Left ventricle myocardium inferior (tissue), 1 donor: ENCODE data around the gene ALDH16A1. TPM values are rescaled to one million over a fixed set of nuclear protein-coding genes. Genes with fewer than 3 reads are reported as not detected.

Experiments
- DNase-seq: peaks from one replicate; pipeline ENCODE4 v3.0.0-alpha.2; 2020
- H3K27ac ChIP-seq: fragments of 200-600 bp; replicated peaks from 2 replicates; pipeline ENCODE4 v1.8.0; 2021
- H3K27me3 ChIP-seq: fragments of 200-600 bp; 2 replicates; pipeline ENCODE4 v1.8.0; 2021; ENCODE audit warnings: low read depth
- H3K36me3 ChIP-seq: fragments of 200-600 bp; 2 replicates; pipeline ENCODE4 v1.8.0; 2021
- H3K4me1 ChIP-seq: fragments of 200-600 bp; 2 replicates; pipeline ENCODE4 v1.8.0; 2021
- H3K4me3 ChIP-seq: fragments of 200-600 bp; 2 replicates; pipeline ENCODE4 v1.8.0; 2021; ENCODE audit warnings: mild to moderate bottlenecking, moderate library complexity
- H3K9me3 ChIP-seq: fragments of 200-600 bp; replicated peaks from 2 replicates; pipeline ENCODE4 v1.8.0; 2021
- intact Hi-C: fragments of 100-400 bp; cut with micrococcal nuclease; formaldehyde crosslinking; loops from one replicate; pipeline ENCODE4 v1.11.0; 2022
- total RNA-seq: library from RNA; stranded (reverse); fragmentation: NEBNext Ultra II Directional; extraction: Animal tissue kit (Norgen Biotek cat#: 25700); gene quantifications from one replicate; pipeline ENCODE4 v1.2.1, GENCODE V29; 2021
- TF ChIP-seq, protein P1 (sequence below): fragments of 200-600 bp; IDR thresholded peaks from 2 replicates; pipeline ENCODE4 v1.8.0; 2021; ENCODE audit warnings: antibody characterized with exemption, mild to moderate bottlenecking, borderline replicate concordance
- donor health status: DM: no; HTN: yes; CAD: no; lungs with severe emphysema.

Gene ALDH16A1
- total RNA-seq, 1 donor from 2014 or later: 9.6 TPM

DNA sequence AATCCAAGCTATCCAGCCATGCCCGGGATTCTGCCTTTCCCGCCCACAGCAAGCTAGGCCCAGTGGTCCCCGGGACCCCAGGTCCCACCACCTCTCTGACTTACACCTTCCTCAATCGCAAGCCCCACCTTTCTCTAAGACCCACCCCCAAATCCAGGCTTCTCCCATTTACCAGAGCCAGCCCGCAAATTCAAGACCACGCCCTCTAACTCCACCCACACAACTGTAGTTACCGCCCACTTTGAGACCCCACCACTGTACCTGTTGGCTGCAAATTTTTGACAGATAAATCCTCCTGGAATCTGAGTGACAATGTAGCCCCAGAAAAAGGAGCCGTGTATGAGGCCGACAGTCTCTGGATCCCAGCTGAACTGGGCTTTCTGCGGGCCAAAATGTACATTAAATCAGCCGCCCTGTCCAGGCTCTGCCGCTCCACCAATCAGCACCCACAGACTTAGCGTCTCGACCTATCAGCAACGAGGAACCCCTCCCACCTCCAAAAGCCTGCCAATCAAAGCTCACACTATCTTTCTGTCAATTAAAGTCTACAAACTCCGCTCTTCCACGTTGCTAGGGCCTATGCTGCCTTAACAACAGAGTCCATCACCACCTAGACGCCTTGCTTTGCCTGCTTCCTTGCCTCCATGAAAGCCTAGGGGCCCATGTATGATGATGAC lies 18.0 kb upstream of the ALDH16A1 start:
- intact Hi-C loops: no loop called here

DNA sequence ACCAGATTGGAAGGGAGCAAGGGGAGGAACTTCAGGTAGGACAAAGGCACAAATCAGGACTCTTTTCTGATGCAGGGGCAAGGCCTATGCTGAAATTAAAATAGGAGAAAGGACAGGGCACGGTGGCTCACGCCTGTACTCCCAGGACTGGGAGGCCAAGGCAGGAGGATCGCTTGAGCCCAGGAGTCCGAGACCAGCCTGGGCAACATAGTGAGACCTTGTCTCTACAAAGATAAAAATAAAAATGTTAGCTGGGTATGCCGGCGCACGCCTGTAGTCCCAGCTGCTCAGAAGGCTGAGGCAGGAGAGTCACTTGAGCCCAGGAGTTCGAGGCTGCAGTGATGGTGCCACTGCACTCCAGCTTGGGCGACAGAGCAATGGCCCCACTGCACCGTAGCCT lies 17.4 kb upstream of the ALDH16A1 start:
- no peak overlapping the region for H3K27ac ChIP-seq
- H3K36me3 ChIP-seq: no peaks in the 10 kb centered on the region
- DNase-seq: no peak
- no peak overlapping the region for H3K4me3 ChIP-seq
- H3K9me3 ChIP-seq: no peaks in the 10 kb centered on the region
- TF ChIP-seq, protein P1, sequence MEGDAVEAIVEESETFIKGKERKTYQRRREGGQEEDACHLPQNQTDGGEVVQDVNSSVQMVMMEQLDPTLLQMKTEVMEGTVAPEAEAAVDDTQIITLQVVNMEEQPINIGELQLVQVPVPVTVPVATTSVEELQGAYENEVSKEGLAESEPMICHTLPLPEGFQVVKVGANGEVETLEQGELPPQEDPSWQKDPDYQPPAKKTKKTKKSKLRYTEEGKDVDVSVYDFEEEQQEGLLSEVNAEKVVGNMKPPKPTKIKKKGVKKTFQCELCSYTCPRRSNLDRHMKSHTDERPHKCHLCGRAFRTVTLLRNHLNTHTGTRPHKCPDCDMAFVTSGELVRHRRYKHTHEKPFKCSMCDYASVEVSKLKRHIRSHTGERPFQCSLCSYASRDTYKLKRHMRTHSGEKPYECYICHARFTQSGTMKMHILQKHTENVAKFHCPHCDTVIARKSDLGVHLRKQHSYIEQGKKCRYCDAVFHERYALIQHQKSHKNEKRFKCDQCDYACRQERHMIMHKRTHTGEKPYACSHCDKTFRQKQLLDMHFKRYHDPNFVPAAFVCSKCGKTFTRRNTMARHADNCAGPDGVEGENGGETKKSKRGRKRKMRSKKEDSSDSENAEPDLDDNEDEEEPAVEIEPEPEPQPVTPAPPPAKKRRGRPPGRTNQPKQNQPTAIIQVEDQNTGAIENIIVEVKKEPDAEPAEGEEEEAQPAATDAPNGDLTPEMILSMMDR: no peak
- intact Hi-C loops: no loop called here
- H3K27me3 ChIP-seq: peaks cover 100% of the 10 kb centered on the region
- peaks cover 4% of the 10 kb centered on the region for H3K4me1 ChIP-seq

More for the DNA sequence above, 18.0 kb upstream of the ALDH16A1 start:
- no peaks in the 10 kb centered on the region for H3K36me3 ChIP-seq
- TF ChIP-seq, protein P1: no peak
- no peak overlapping the region for H3K27ac ChIP-seq
- DNase-seq: no peak
- no peak overlapping the region for H3K4me3 ChIP-seq
- no peaks in the 10 kb centered on the region for H3K4me1 ChIP-seq
- no peaks in the 10 kb centered on the region for H3K9me3 ChIP-seq
- H3K27me3 ChIP-seq: peaks cover 100% of the 10 kb centered on the region

DNA sequence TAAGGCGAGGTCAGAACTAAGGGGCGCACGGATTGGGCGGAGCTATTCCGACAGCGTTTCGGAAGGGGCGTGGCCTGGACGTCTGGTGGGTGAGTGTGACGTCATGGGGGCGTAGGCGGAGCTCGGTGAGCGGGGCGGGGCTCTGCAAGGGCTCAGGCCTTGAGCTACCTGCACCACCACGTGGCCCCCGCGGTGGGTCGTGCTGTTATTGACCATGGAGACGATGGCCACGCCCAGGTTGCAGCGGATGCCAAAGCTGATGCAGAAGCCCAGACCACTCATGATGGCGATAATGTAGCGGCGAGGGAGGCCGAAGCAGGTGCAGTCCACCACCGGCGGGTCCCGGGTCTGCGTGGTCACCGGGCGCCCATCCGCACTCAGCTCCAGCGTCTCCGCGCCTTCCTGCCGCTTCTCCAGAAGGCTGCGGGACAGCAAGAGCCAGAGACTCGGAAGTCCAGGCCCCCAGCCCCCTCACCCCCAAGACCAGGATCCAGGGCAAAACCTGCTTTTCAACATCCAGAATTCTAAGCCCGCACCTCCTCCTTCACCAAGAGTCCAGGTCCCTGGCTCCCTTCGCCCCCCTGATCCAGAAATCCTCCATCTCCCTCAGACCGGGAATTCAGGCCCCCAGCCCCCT lies 16.5 kb upstream of the ALDH16A1 start:
- no peak for DNase-seq
- Histone ChIP-seq H3K27ac (no peak overlapping the region), H3K27me3 (peaks cover 100% of the 10 kb centered on the region), H3K4me1 (peaks cover 5% of the 10 kb centered on the region), H3K9me3 (no peaks in the 10 kb centered on the region), H3K4me3 (no peak overlapping the region), H3K36me3 (no peaks in the 10 kb centered on the region)
- TF ChIP-seq, protein P1: no peak
- intact Hi-C loops: no loop called here

DNA sequence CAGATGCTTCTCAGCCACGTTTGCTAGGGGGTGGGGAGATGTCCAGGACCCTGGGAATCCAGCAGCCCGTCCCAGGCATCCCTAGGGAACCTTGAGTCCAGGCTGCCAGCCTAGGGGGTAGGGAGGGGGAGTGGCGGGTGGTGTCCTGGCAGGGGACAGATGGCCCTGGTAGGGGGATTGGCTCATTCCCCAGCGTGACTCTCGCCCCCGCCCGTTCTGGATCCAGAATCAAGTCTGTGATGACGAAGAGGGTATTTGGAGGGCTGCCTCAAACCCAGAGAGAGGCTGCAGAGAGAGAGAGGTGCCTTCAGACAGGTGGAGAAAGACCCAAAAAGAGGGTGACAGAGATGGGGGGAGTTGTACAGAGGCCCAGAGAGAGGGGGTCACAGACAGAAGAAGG lies 15.8 kb upstream of the ALDH16A1 start:
- H3K36me3 ChIP-seq: no peaks in the 10 kb centered on the region
- H3K4me1 ChIP-seq: peaks cover 9% of the 10 kb centered on the region
- TF ChIP-seq, protein P1: no peak
- no peaks in the 10 kb centered on the region for H3K9me3 ChIP-seq
- DNase-seq: no peak
- H3K27ac ChIP-seq: no peak overlapping the region
- no peak overlapping the region for H3K4me3 ChIP-seq
- intact Hi-C loops: no loop called here
- peaks cover 100% of the 10 kb centered on the region for H3K27me3 ChIP-seq

DNA sequence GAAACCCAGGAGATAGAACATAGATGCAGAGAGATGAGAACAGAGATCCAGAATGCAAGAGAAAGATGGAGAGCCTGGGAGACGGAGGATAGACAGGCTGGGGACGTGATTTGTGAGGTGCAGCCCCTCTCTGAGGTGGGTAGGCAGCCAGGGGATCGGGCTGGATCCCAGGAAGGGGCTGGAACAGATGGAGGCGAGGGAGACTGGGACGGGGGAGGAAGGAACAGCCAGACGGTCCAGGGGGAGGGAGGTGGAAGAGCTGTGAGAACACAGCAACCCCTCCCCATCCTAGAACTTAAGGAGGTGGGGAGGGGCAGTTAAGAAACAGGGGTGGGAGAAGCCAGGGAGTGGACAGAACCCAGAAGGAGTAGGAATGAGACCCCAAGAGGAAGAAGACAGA lies 14.8 kb upstream of the ALDH16A1 start:
- H3K4me3 ChIP-seq: no peak overlapping the region
- intact Hi-C loops: no loop called here
- H3K9me3 ChIP-seq: no peaks in the 10 kb centered on the region
- DNase-seq: no peak
- H3K36me3 ChIP-seq: no peaks in the 10 kb centered on the region
- TF ChIP-seq, protein P1: no peak
- H3K27me3 ChIP-seq: peaks cover 93% of the 10 kb centered on the region
- no peak overlapping the region for H3K27ac ChIP-seq
- peaks cover 16% of the 10 kb centered on the region for H3K4me1 ChIP-seq
